GM06990 (cell line): ENCODE results near the gene EBF3.

Source experiments
- DNase-seq: peaks from one replicate; pipeline ENCODE4 v3.0.0-alpha.2; 2011; ENCODE audit not compliant: insufficient read length; ENCODE audit errors: extremely low read depth
- H3K27me3 ChIP-seq: replicated peaks from 2 replicates; pipeline ENCODE4 v1.6.0; 2011; ENCODE audit warnings: low read length; ENCODE audit not compliant: control insufficient read depth, insufficient read depth
- H3K36me3 ChIP-seq: 2 replicates; pipeline ENCODE4 v1.5.1; 2011; ENCODE audit warnings: low read length; ENCODE audit not compliant: control insufficient read depth, insufficient read depth
- H3K4me3 ChIP-seq: replicated peaks from 2 replicates; pipeline ENCODE4 v1.5.1; 2011; ENCODE audit warnings: low read depth, mild to moderate bottlenecking, control low read depth, low read length
- TF ChIP-seq, protein P1 (sequence below): IDR thresholded peaks from 2 replicates; pipeline ENCODE4 v1.5.1; 2011; ENCODE audit warnings: low read length, control low read depth, mild to moderate bottlenecking, inconsistent platforms; ENCODE audit not compliant: insufficient read depth, poor library complexity, severe bottlenecking

The EBF3 gene

DNA sequence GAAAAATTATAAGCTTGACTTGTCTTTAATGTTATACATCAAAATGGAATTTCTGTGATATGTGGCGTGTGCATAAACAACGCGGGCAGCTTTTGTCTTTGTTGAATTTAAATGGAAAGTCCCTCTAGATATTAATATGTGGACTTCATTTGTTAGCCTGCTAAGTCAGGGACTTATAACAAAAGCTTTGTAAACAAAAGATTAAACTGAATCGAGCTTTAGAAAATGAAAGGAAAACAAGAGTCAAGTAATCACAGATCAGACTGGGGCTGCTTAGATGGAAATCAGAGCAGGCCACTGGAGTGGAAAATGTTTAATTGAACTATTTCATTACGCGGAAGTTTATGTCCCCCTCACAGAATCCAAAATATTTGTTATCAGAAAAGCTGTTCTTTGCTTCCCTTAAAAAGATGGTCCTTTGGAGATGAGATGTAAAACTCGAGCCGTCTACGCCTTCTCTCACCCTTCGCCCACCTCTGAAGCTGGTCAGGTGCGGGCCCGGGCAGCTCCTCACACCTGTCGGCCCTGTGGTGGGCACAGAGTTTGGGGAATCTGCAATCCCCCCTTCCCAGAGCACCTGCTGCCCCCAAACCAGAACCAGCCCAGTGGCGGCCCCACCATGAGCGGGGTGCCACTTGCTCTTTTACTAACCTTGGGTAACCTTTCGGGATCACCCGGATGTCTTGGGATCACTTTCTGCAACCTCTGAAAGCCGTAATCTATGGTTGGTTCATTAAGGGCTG lies 116.2 kb downstream of the EBF3 start:
- no peak overlapping the region for H3K4me3 ChIP-seq
- no peaks in the 10 kb centered on the region for H3K27me3 ChIP-seq
- TF ChIP-seq, protein P1, sequence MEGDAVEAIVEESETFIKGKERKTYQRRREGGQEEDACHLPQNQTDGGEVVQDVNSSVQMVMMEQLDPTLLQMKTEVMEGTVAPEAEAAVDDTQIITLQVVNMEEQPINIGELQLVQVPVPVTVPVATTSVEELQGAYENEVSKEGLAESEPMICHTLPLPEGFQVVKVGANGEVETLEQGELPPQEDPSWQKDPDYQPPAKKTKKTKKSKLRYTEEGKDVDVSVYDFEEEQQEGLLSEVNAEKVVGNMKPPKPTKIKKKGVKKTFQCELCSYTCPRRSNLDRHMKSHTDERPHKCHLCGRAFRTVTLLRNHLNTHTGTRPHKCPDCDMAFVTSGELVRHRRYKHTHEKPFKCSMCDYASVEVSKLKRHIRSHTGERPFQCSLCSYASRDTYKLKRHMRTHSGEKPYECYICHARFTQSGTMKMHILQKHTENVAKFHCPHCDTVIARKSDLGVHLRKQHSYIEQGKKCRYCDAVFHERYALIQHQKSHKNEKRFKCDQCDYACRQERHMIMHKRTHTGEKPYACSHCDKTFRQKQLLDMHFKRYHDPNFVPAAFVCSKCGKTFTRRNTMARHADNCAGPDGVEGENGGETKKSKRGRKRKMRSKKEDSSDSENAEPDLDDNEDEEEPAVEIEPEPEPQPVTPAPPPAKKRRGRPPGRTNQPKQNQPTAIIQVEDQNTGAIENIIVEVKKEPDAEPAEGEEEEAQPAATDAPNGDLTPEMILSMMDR, result no peak
- H3K36me3 ChIP-seq, result no peaks in the 10 kb centered on the region
- DNase-seq, result no peak

DNA sequence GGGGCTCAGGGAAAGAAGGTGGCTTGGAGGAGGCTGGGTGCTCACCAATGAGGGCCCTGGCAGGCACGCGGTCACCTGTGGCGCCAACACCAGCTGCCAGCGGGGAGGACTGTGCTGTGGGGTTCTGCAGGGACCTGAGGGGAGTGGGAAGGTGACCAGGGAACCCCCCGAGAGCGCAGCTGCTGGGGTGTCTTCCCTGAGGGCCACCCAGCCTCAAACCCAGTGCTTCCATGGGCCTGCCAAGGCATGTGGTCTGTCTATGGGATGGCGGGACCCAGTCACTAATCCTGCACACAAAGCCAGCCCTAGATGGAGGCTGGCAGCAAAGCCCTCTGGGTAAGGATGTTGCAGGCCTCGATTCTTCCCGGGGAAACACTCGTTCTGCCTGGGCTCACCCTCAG lies 117.1 kb downstream of the EBF3 start:
- TF ChIP-seq, protein P1, result no peak
- Histone ChIP-seq H3K27me3 (no peaks in the 10 kb centered on the region), H3K36me3 (no peaks in the 10 kb centered on the region), H3K4me3 (no peak overlapping the region)
- no peak for DNase-seq

DNA sequence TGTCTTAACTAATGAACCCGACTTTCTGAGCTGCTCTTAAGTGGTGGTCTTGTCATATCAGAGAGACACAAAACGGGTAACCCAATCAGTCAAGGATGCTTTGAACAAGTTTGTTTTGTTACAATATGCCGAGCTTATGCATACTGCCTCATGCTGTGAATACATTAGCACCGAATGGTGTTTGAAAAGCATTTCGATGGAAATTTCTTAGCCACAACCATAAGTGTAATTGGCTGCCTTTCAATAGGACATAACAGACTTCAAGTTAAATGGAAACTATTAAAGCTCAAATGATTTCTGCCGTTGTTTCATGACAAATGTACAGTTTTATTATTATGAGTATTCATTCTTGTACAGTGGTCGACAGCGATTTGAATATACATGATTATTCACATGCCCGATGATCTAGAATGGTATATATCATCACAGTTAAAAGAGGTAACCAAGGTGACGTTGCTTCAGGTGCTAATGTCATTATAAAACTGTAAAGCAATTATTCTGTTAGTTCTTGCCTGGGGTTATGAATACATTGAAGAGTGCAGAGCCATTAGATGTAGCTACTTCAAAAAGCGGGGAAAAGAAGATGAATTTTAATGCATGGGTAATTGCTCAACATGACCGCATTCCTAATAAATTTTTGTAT lies 118.8 kb downstream of the EBF3 start:
- TF ChIP-seq, protein P1, result no peak
- Histone ChIP-seq H3K27me3 (no peaks in the 10 kb centered on the region), H3K4me3 (no peak overlapping the region), H3K36me3 (no peaks in the 10 kb centered on the region)
- DNase-seq, result no peak

DNA sequence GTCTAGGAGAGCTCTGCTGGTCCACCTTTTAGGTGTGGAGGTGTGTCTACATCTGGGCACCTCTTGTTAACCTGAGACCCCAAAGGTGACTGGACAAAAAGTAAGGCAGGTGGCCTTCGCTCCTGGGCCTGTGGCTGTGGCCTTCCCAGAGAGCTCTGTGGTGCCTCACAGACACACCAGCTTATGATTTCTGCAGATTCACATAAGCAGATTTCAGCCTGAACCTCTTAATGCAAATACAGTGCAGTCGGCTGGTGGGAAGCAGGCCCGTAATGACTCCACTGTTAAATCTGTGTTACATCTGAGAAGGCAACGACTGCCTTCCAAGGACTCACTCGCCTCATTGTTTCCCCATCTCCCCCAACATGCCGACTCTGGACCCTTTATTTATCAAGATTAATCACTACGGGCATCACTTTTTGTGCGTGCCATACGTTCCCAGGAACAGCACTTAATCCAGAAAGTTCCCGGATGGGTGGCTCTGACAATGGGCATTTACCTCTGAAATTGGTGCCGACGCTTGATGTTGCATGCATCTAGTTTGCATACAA lies 119.8 kb downstream of the EBF3 start:
- no peak for DNase-seq
- Histone ChIP-seq H3K36me3 (no peaks in the 10 kb centered on the region), H3K4me3 (no peak overlapping the region), H3K27me3 (no peaks in the 10 kb centered on the region)
- TF ChIP-seq, protein P1, result no peak

DNA sequence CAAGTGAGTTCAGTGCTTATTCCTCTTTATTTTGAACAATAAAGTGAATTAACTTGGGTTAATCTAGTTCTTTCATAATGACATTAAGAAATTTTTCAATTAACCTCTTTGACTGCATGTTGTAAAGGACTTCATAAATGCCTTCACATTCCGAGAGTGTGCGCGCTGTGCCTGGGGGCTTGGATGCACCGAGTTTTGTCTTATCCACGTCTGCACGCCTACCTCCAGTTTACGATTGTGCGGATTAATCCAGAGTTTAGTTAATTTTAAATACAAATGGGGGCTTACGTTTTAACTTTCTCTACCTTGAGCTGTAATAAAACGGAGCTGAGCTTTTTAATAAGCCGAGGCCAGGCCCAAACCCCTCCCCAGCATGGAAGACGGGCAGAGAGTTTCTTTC lies 120.4 kb downstream of the EBF3 start:
- no peak for DNase-seq
- no peaks in the 10 kb centered on the region for H3K36me3 ChIP-seq
- H3K27me3 ChIP-seq, result no peaks in the 10 kb centered on the region
- no peak overlapping the region for H3K4me3 ChIP-seq
- TF ChIP-seq, protein P1, result no peak
